GM19351 (cell line): ENCODE results near the gene MEGF11.
"Not testable (repeated sequence)": the region's sequence is repeated elsewhere in the genome, so short reads cannot be mapped to it uniquely, and the experiment has no call there.

Source experiments
- ATAC-seq: cut with Tn5 transposase; IDR thresholded peaks from one replicate; pipeline ENCODE4 v1.9.1; 2021; ENCODE audit warnings: mild to moderate bottlenecking, moderate library complexity; ENCODE audit not compliant: unreplicated experiment

The MEGF11 gene

GRCh38 chr15:65982627-65983322, 270.8 kb downstream of the MEGF11 start:
- no peak for ATAC-seq

- ATAC-seq, result peak; percentile 54
Observed at GRCh38 chr15:65981837-65982626, 271.5 kb downstream of the MEGF11 start.

- ATAC-seq, result no peak
Observed at GRCh38 chr15:65980824-65981456, 272.6 kb downstream of the MEGF11 start.

GRCh38 chr15:65979837-65980236, 273.7 kb downstream of the MEGF11 start:
- no peak for ATAC-seq

- ATAC-seq, result no peak
Observed at GRCh38 chr15:65979316-65979715, 274.2 kb downstream of the MEGF11 start.

GRCh38 chr15:65978110-65978509, 275.4 kb downstream of the MEGF11 start:
- ATAC-seq, result no peak

GRCh38 chr15:65976196-65976595, 277.4 kb downstream of the MEGF11 start:
- ATAC-seq, result not testable (repeated sequence)

DNA sequence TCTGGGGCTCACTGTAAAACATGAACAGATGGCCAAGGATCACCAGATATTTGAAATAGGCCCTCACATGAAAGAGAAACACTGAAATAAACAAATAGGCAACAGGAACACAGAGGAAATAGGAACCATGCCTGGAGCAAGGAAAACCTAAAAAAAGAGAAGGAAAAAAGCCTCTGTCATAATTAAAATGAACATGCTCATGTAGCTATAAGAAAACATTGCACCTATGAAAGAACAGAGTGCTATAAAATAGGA, 281.9 kb downstream of the MEGF11 start:
- ATAC-seq, result no peak

- no peak for ATAC-seq
Observed at GRCh38 chr15:65970937-65971740, 282.4 kb downstream of the MEGF11 start.

GRCh38 chr15:65969865-65970816, 283.4 kb downstream of the MEGF11 start:
- ATAC-seq, result no peak

GRCh38 chr15:65968511-65968910, 285.0 kb downstream of the MEGF11 start:
- no peak for ATAC-seq

DNA sequence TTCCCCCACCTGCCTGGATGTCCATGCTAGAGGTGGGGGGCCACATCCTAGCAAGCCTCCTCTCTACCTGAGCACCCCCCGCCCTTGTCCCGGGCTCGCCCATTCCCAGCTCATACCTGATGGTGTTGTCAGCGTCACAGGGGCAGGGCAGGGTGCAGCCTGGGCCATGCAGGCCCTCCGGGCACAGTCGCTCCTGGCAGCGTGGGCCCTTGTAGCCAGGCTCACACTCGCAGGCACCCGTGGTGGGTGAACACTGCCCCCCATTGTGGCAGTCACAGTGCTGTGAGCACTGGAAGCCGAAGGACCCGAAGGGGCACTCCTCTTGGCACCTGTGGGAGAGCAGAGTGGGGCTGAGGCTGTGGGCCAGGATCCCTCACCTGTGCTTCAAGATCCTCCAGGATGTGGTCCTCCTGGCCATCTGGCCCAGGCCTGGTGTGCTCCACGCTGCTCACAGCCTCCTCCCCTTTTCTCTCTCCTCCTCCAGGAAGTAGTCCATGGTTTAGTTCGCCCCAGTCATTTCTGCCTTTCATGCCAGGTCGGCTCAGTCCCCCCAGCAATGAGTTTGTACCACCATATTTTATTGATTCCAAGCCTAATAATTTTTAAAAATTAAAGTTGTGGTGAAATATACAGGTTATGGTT, 288.6 kb downstream of the MEGF11 start:
- ATAC-seq, result no peak

- ATAC-seq, result no peak
Observed at GRCh38 chr15:65963911-65964482, 289.6 kb downstream of the MEGF11 start.

DNA sequence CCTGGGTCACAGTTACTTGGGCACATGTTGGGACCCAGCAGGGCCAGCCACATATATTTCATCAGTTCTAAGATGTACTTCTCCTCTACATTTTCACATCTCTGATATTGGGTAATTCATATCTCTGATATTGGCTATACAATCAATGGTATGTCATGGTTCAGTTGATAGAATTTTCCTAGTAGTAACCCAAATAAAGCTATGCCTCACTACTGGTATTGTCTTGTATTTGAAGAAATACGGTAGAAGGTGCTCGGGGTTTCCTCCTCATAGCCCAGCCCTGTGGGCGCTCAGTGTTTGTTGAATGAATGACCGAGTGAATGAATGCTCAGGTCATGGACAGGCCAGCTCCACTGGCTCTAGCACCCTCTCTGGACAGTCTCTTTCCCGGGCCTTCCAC, 290.2 kb downstream of the MEGF11 start:
- ATAC-seq, result no peak

DNA sequence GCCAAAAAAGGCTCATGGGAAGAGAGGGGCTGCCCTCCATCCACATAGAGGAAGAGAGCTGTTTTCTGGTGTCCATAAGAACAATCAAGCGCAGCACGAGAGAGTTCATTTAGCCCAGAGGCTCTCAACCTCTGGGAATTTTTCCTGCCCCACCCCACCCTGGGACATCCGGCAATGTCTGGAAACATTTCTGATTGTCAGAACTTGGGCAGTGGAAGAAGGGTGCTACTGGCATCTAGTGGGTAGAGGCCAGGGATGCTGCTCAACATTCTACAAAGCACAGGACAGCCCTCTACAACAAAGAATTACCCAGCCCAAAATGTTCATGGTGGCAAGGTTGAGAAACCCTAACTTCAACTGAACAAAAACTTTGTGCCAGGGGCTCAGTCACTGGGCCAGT, 291.4 kb downstream of the MEGF11 start:
- no peak for ATAC-seq

- ATAC-seq, result no peak
Observed at GRCh38 chr15:65960586-65960985, 293.0 kb downstream of the MEGF11 start.

DNA sequence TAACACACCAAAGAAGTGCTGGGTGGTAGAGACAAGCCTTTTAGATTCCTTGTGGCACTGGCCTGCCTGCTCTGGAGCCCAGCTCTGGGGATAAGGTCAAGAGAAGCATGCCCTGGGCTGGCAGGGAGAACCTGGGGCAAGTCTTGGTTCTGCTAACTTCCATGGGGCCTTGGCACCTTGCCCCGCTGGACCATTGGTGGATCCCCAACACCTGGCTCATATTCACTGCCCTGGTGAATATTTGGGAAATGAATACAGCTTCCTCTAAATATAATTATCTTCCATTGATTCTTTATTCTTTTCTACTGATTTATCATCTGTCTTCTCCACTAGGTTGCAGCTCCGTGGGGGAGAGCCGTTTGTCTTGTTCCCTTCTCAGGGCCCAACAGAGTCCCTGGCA, 294.7 kb downstream of the MEGF11 start:
- no peak for ATAC-seq

GRCh38 chr15:65957451-65957850, 296.1 kb downstream of the MEGF11 start:
- no peak for ATAC-seq

DNA sequence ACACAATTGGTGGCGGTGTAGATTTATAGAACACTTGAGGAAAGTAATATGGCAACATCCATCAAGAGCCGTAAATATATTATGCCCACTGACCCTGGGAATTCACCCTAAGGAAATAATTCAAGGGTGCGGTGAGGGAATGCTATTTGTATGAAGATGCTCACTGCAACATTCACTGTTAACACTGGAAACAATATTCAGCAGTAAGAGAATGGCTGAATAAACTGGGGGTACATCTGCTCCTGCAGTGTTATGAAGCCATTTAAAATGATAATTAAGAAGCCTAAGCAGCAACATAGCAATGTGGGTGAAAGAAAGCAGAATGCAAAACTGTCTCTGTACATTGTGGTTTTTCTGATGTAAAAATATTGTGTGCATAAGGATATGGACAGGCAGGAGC, 296.7 kb downstream of the MEGF11 start:
- ATAC-seq, result no peak
